GM13977 (cell line): ENCODE results near the gene SRXN1.
"Not testable (repeated sequence)": the region's sequence is repeated elsewhere in the genome, so short reads cannot be mapped to it uniquely, and the experiment has no call there.

ENCODE experiments used
- DNase-seq: peaks from one replicate; pipeline ENCODE4 v3.0.0; 2012; ENCODE audit warnings: low spot score
- CTCF ChIP-seq: IDR thresholded peaks from 2 replicates; pipeline ENCODE4 v1.5.1; 2012; ENCODE audit warnings: mild to moderate bottlenecking, control low read depth; ENCODE audit not compliant: insufficient read depth; ENCODE audit errors: extremely low read depth, missing control alignments
- in situ Hi-C: fragments of 300-500 bp; cut with MboI; formaldehyde crosslinking; loops from one replicate; pipeline ENCODE4 v1.12.0; 2022; ENCODE audit warnings: low sequenced_read_pairs, low pct_unique_long_range_greater_than_20kb, mixed read lengths, inconsistent platforms; ENCODE audit not compliant: unreplicated experiment

SRXN1 gene

GRCh38 chr20:695165-695866 is 42.3 kb upstream of the SRXN1 start:
- no peak for DNase-seq
- in situ Hi-C loops = no loop called here

GRCh38 chr20:694496-694895 is 41.5 kb upstream of the SRXN1 start:
- DNase-seq = no peak
- no peak for TF ChIP-seq CTCF
- in situ Hi-C loops = no loop called here

More at GRCh38 chr20:695165-695866, 42.3 kb upstream of the SRXN1 start:
- TF ChIP-seq CTCF = no peak

- DNase-seq, in situ Hi-C loops: not testable (repeated sequence)
These were observed 40.8 kb upstream of the SRXN1 start for GRCh38 chr20:693786-694185.

- in situ Hi-C loops = no loop called here
- TF ChIP-seq CTCF = no peak
These were observed 39.0 kb upstream of the SRXN1 start for GRCh38 chr20:692044-692443.

GRCh38 chr20:689947-690346 is 36.9 kb upstream of the SRXN1 start:
- no peak for TF ChIP-seq CTCF
- in situ Hi-C loops = no loop called here
- no peak for DNase-seq

More at GRCh38 chr20:692044-692443, 39.0 kb upstream of the SRXN1 start:
- DNase-seq = no peak

GRCh38 chr20:689348-689747 is 36.3 kb upstream of the SRXN1 start:
- in situ Hi-C loops = no loop called here
- TF ChIP-seq CTCF = no peak
- DNase-seq = no peak

GRCh38 chr20:688809-689212 is 35.8 kb upstream of the SRXN1 start:
- in situ Hi-C loops = no loop called here
- no peak for DNase-seq
- TF ChIP-seq CTCF = no peak
